AG20443 (cell line): ENCODE data around the gene SLFN13.
"Not testable (repeated sequence)": the region's sequence is repeated elsewhere in the genome, so short reads cannot be mapped to it uniquely, and the experiment has no call there.

Source experiments
- DNase-seq: peaks from one replicate; pipeline ENCODE4 v3.0.0; 2012; ENCODE audit warnings: low spot score, mixed read lengths

The SLFN13 gene

DNA sequence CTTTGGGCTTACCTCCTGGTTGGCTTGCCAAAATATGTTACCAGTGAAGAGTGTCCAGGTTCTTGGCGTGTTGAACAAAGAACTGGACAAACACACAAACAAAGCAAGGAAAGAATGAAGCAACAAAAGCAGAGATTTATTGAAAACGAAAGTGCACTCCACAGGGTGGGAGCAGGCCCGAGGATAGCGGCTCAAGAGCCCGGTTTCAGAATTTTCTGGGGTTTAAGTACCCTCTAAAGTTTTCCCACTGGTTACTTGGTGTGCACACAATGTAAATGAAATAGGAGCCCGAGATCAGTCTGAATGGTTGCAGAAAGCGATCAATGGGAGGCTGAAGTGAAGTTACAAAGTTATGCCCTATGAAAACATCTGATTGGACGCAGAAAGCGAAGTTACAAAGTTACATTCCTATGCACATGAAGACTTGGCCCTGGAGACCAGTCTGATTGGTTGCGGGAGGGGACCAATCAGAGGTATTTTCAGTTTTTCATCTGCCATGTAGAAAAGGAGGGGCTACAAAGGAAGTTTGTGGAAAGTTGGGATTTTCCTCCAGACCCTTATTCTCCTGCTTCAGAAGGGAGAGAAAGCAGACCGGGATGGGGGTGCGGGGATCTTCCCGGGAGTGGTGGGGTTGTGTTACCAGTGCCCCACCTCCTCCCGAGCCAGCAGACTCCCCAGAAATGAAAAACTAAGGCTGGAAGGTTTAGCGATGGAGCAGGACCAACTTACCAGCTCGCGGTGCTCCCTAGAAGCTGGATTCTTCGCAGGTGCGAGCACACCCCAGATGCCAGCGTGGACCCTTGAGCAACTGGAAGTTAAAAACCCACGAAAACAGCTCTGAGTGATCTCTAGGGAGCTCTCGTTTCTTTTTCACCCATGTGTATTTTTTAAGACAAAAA, 16.1 kb downstream of the SLFN13 start, which contains the start of gene SLFN12:
Gene SLFN12 (minus strand): TSS at position 325 of the 899 bp plus-strand sequence. CDS start 9,472 bp downstream, outside the sequence.
- peak; percentile 69 for DNase-seq

DNA sequence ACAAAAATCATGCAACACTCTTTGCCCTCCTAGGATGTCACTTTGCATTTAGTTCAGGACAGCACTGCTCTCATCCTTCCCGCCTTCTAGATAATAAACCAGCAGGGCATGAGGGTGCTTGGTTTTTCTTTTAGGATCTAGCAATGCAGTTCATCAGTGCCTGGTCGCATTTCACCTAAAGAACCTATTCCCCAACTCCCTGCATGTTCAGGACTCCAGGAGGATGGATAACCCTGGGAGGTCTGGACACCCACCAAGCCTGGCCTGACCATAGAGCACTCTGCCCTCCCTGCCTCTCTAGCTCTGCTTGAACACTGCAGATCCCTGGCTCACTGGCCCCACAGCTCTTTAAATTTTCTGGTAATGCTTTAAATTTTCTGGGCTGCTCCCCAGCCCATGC, 18.9 kb downstream of the SLFN13 start:
- DNase-seq, result no peak

DNA sequence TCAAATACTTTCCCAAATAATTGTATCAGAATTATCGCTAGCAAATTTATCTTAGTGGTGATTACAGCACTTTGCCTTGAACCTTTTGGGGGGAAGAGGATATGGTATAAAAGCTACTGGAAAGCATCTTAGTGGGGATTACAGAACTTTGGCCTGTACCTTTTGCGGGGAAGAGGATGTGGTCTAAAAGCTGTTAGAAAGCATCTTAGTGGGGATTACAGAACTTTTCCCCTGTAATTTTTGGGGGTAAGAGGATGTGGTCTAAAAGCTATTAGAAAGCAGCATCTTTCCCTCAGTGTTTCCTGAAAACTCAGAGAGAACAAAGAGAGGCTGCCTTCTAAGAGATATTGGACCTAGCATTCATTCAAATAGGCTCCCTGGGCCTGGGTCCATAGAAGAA, 20.3 kb downstream of the SLFN13 start:
- DNase-seq, result no peak

DNA sequence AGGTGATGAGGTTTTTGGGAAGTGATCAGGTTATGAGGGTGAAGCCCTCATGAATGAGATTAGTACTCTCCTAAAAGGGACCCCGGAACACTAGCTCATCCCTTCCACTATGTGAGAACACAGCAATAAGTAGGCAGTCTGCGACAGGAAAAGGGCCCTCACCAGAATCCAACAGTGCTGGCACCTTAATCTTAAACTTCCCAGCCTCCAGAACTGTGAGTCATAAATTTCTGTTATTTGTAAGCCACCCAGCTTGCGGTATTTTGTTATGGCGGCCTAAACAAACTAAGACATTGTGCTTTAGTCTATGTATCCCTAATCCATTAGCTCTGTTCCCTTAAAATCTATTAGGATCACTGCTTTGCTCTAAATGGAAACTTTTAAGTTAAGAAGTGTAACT, 24.8 kb downstream of the SLFN13 start:
- no peak for DNase-seq

DNA sequence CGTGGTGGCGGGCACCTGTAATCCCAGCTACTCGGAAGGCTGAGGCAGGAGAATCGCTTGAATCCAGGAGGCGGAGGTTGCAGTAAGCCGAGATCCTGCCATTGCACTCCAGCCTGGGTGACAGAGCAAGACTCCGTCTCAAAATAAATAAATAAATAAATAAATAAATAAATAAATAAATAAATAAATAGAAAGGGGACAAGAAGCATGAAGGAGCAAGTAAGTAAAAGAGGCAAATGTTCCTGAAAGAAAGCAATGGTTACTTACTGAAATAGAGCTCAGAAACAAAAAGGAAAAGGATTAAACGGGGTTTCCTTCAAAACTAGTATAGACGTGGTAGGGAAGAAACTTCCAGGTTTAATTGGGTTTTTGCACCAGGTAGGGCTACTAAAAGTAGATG, 27.5 kb downstream of the SLFN13 start:
- DNase-seq, result not testable (repeated sequence)

DNA sequence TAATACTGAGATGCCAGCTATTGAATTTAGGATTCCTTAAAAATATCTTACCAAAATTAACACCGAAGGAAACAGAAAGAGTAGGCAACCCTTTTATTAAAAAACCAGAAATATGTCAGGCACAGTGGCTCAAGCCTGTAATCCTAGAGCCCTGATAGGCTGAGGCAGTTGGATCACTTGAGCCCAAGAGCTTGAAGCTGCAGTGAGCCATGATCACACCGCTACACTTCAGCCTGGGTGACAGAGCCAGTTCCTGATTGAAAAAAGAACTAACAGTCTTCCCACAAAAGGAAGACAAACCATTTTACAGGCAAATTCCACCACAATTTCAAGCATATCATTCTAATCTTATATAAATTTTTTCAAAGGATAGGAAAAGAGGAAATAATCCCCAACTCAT, 31.9 kb downstream of the SLFN13 start:
- DNase-seq, result no peak

DNA sequence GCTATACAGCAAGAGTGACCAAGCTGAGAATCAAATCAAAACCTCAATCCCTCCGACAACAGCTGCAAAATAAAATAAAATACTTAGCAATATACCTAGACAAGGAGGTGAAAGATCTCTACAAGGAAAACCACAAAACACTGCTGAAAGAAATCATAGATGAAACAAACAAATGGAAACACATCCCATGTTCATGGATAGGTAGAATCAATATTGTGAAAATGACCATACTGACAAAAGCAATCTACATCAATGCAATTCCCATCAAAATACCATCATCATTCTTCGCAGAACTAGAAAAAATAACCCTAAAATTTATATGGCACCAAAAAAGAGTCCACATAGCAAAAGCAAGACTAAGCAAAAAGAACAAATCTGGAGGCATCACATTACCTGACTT, 33.9 kb downstream of the SLFN13 start:
- DNase-seq, result not testable (repeated sequence)

DNA sequence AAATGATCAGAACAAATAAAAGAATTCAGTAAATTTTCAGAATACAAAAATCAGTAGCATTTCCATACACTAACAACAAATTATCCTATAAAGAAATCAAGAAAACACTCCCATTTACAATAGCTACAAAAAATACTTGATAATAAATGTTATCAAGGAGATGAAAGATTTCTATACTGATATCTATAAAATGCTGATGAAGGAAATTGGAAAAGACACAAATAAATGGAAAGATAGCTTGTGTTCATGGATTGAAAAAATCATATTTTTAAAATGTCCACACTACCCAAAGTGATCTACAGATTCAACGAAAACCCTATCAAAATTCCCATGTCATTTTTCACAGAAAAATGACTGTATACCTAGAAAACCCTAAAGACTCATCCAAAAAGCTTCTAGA, 34.3 kb downstream of the SLFN13 start:
- DNase-seq, result no peak

DNA sequence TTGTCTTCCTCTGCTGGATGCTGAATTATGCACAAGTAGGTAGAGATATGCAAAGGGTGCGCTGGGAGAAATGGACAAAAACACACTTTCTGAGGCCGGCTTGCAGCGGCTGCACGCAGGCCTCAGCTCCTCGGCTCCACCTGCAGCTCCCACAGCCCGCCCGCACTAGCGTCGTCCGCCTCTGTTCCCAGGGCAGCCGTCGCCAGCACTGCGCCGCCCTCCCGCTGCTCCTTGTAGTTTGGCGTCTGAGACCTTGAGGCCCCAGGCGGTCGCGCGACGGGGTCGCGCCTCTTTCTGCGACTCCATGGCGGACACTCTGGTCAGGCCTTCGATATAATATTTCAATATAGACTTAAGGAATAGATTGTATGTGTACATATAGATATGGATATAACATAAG, 41.0 kb downstream of the SLFN13 start:
- DNase-seq, result no peak

DNA sequence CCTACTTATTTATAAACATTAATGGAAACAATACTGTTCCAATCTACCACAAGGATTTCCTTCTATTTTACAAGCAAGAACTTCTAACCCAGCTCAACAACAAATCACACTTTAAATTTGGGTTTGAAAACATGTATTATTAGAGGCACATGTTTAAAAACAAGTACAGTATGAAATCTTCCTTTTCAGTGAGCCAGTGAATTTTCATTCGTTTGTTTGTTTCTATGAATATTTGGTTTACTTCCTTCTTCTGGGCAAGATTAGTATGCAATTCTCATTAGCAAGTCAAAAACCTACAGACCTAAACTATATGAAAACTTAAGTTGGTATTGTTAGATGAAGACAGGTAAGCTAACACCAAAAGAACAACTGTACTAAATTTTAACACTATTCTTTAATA, 42.0 kb downstream of the SLFN13 start:
- no peak for DNase-seq

DNA sequence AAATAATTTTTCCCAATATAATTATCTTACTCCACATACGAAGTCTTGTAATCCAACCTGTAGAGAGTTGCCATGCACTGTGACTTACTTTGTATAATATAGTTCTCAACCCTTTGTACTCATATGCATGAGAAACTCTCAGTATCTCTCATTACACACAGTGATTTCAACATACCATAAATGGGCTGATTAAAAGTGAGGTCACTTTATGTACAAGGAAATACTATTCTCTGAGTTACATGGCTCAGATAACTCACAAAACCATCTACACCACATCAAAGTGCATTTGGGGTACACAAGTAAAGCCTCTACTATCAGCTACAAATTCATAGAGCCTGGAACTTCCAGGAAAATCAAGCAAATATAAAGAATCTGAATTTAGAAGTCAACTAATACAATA, 44.2 kb downstream of the SLFN13 start:
- no peak for DNase-seq

DNA sequence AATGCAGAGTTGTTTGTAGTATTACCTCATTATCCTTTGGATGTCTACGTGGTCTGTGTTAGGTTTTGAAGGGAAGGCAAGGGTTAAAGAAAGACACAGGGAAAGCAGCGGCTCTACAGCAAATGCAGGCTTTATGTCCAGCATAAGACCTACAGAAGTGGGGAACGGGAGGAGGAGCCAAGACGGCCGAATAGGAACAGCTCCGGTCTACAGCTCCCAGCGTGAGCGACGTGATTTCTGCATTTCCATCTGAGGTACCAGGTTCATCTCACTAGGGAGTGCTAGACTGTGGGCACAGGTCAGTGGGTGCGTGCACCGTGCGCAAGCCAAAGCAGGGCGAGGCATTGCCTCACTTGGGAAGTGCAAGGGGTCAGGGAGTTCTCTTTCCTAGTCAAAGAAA, 54.8 kb downstream of the SLFN13 start:
- DNase-seq, result not testable (repeated sequence)

DNA sequence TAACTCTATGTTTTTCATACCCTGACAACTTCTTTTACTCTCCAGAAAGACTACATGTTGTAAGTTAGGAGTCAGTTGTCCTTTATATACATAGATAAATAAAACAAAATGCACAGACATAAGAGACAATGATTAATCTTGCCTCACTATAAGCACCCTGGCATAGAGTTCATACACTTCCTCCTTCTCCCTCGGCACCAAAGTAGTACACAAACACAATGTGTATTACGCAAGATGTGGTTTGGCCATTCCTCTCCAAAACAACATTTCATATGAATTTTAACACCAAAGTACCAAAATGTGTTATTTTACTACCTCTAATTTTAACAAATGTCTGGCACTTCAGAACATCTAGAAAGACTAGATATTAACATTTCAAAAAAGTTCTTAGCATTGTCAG, 57.9 kb downstream of the SLFN13 start:
- no peak for DNase-seq

DNA sequence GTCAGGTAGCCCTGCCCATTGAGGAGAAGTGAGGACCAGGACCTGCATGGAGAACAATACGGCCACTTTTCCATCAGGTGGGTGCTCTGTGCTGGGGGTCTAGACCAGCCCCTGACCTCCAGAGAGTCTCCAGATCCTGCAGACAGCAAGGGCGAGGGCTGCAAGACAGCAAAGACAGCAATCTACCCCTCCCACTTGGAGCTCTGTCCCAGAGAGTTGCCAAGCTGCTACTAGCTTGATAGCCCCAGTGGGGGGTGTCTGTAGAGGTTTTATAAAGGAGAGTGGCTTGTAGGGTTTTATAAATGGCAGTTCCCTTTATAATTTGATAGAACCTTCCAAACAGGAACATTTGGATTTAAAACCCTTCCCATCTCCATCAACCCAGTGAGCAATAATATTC, 58.4 kb downstream of the SLFN13 start:
- DNase-seq, result no peak

DNA sequence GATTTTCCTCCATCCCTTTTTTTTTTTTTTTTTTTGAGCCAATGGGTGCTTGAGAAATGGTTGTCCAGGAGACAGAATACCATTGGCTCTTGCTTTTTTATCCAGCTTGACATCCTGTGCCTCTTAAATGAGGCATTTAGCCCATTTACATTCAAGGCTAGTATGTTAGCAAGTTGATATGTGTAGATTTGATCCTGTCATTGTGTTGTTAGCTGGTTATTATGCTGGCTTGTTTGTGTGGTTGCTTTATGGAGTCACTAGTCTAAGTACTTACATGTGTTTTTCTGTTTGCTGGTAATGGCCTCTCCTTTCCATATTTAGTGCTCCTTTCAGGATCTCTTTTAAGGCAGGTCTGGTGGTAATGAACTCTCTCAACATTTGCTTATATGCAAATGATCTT, 61.1 kb downstream of the SLFN13 start:
- DNase-seq, result no peak
